HG02970 (cell line): ENCODE measurements around the gene IFNE.

ENCODE experiments used
- ATAC-seq: cut with Tn5 transposase; IDR thresholded peaks from one replicate; pipeline ENCODE4 v1.9.1; 2021; ENCODE audit warnings: mild to moderate bottlenecking, moderate library complexity, moderate number of reproducible peaks; ENCODE audit not compliant: unreplicated experiment, low FRiP score

IFNE gene

GRCh38 chr9:21482213-21482612, at the start of gene IFNE:
Gene IFNE, minus strand, starts transcription at chr9:21482313. Its CDS starts 619 bp downstream, at chr9:21481694.
- ATAC-seq, result no peak

- no peak for ATAC-seq
These were observed 46.2 kb upstream of the IFNE start for GRCh38 chr9:21528123-21528808.

- no peak for ATAC-seq
These were observed 45.5 kb upstream of the IFNE start for GRCh38 chr9:21527579-21527978.

GRCh38 chr9:21525174-21525573, 43.1 kb upstream of the IFNE start:
- ATAC-seq, result no peak

- ATAC-seq, result no peak
These were observed 42.2 kb upstream of the IFNE start for GRCh38 chr9:21524099-21524830.

GRCh38 chr9:21523021-21524014, 41.2 kb upstream of the IFNE start:
- ATAC-seq, result no peak

- ATAC-seq, result no peak
These were observed 40.2 kb upstream of the IFNE start for GRCh38 chr9:21522348-21522747.

GRCh38 chr9:21521448-21521847, 39.3 kb upstream of the IFNE start:
- no peak for ATAC-seq

- ATAC-seq, result no peak
These were observed 38.6 kb upstream of the IFNE start for GRCh38 chr9:21520501-21521228.

- no peak for ATAC-seq
These were observed 37.8 kb upstream of the IFNE start for GRCh38 chr9:21519855-21520434.

- no peak for ATAC-seq
These were observed 34.7 kb upstream of the IFNE start for GRCh38 chr9:21516796-21517195.

GRCh38 chr9:21513431-21513830, 31.3 kb upstream of the IFNE start:
- ATAC-seq, result no peak

- no peak for ATAC-seq
These were observed 28.7 kb upstream of the IFNE start for GRCh38 chr9:21510806-21511205.

GRCh38 chr9:21507483-21507790, 25.3 kb upstream of the IFNE start:
- ATAC-seq, result no peak

- ATAC-seq, result no peak
These were observed 24.7 kb upstream of the IFNE start for GRCh38 chr9:21506626-21507482.

GRCh38 chr9:21505425-21506179, 23.5 kb upstream of the IFNE start:
- no peak for ATAC-seq

- ATAC-seq, result no peak
These were observed 22.8 kb upstream of the IFNE start for GRCh38 chr9:21504894-21505293.

- no peak for ATAC-seq
These were observed 22.0 kb upstream of the IFNE start for GRCh38 chr9:21504113-21504512.
